ENCODE measurements around the gene CFAP97D1. TPM values are rescaled to one million over a fixed set of nuclear protein-coding genes. Genes with fewer than 3 reads are reported as not detected.

CFAP97D1 gene
- total RNA-seq, 2 experiments from 2014 or later: 0.07 TPM; not detected in 1

DNA sequence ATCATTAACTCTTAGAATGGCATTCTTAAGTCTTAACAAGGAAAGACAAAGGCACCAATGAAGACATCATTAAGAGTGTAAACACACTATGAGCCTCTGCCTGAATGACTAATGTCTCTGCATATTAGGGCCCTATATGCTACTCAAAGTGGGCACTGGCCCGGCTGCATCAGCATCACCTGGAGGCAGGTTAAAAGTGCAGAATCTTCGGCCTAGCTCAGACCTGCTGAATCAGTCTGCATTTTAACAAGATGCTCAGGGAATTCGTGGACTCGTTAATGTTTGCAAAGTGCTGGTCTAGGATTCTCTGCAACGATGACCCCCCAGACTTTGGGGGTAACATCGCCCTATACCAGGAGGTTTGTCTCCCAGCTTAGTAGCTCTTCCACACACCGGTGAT lies 46.0 kb downstream of the CFAP97D1 start:
- H3K4me3 Mint-ChIP-seq: no peak overlapping the region
- ATAC-seq: no peak
- no peaks in the 10 kb centered on the region for H3K36me3 Mint-ChIP-seq (ENCODE audit: low read depth)
- ChIA-PET POLR2A (interaction anchor here (1.0 kb wide), 1 partner anchor 47 kb away, joined by 3 read pairs; the partner anchor contains the start of gene DUSP3), CTCF (interaction anchor here (1.0 to 5.6 kb wide), 2 partner anchors 20 to 65 kb away, joined by 3 to 29 read pairs; partner anchors contain the start of gene CD300LG)
- no peak for DNase-seq
- H3K27me3 Mint-ChIP-seq: peaks cover 2% of the 10 kb centered on the region
- no peaks in the 10 kb centered on the region for H3K4me1 Mint-ChIP-seq (ENCODE audit: low read depth)
- H3K9me3 Mint-ChIP-seq: no peaks in the 10 kb centered on the region
- intact Hi-C loops (cut with micrococcal nuclease): no loop called here
- no peak overlapping the region for H3K27ac Mint-ChIP-seq
- TF ChIP-seq, protein P1, sequence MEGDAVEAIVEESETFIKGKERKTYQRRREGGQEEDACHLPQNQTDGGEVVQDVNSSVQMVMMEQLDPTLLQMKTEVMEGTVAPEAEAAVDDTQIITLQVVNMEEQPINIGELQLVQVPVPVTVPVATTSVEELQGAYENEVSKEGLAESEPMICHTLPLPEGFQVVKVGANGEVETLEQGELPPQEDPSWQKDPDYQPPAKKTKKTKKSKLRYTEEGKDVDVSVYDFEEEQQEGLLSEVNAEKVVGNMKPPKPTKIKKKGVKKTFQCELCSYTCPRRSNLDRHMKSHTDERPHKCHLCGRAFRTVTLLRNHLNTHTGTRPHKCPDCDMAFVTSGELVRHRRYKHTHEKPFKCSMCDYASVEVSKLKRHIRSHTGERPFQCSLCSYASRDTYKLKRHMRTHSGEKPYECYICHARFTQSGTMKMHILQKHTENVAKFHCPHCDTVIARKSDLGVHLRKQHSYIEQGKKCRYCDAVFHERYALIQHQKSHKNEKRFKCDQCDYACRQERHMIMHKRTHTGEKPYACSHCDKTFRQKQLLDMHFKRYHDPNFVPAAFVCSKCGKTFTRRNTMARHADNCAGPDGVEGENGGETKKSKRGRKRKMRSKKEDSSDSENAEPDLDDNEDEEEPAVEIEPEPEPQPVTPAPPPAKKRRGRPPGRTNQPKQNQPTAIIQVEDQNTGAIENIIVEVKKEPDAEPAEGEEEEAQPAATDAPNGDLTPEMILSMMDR (IDR thresholded peaks at IDR 0.05): no peak

DNA sequence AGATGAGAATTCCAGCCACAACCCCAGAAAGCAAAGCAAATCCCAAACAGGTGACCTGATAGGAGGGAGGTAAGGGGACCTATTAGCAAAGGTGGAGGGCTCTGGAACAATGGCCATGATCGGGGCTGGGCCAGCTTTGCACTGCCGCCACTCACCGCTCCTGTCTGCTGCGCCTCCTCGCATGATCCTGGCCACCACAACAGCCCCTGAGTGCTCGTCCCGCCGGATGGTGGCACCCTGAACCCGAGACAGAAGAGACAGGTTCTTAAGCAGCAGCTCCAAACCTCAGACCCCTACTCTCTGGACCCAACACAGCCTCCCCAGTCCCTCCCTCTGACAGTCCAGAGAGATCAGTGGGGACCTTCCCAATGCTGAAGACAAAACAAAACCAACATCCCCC lies 47.4 kb downstream of the CFAP97D1 start:
- Mint-ChIP-seq H3K36me3 (ENCODE audit: low read depth) (no peaks in the 10 kb centered on the region), H3K9me3 (no peaks in the 10 kb centered on the region), H3K4me1 (ENCODE audit: low read depth) (peaks cover 3% of the 10 kb centered on the region), H3K27me3 (peaks cover 10% of the 10 kb centered on the region), H3K4me3 (no peak overlapping the region), H3K27ac (no peak overlapping the region)
- no peak for DNase-seq
- no peak for ATAC-seq
- ChIA-PET CTCF (interaction anchor here (1.0 to 5.6 kb wide), 2 partner anchors 18 to 67 kb away, joined by 3 to 29 read pairs; partner anchors contain the start of gene CD300LG), POLR2A (interaction anchor here (0.9 to 1.0 kb wide), 2 partner anchors 11 to 15 kb away, joined by 3 read pairs; no protein-coding TSS in a partner anchor)
- TF ChIP-seq, protein P1 (IDR thresholded peaks at IDR 0.05): no peak
- intact Hi-C loops (cut with micrococcal nuclease): no loop called here

DNA sequence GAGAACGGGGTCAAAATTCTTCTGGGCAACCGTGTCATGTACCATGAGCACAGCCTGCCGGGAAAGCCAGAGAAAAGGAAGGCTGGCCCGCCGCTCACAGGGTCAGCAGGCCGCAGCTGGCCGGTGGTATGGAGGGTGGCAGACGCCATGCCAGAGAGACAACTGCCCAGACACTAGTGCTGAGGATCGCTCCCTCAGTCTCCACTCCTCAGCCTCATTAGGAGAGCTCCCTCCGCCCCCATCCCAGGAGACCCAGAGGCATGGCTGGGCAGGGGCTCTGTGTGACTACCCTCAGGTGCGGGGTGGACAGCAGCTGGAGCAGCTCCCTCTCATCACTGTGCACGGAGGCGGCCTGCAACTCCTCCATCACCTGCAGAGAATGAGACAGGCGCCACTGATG lies 49.5 kb downstream of the CFAP97D1 start:
- H3K4me3 Mint-ChIP-seq: no peak overlapping the region
- ChIA-PET POLR2A (no interaction called here), CTCF (interaction anchor here (1.2 to 5.6 kb wide), 3 partner anchors 10 to 49 kb away, joined by 3 to 29 read pairs (median 4); partner anchors contain the start of gene CD300LG)
- DNase-seq: no peak
- TF ChIP-seq, protein P1 (IDR thresholded peaks at IDR 0.05): no peak
- no peak for ATAC-seq
- no peaks in the 10 kb centered on the region for H3K36me3 Mint-ChIP-seq (ENCODE audit: low read depth)
- no peaks in the 10 kb centered on the region for H3K9me3 Mint-ChIP-seq
- H3K4me1 Mint-ChIP-seq (ENCODE audit: low read depth): peaks cover 7% of the 10 kb centered on the region
- H3K27me3 Mint-ChIP-seq: peaks cover 23% of the 10 kb centered on the region
- intact Hi-C loops (cut with micrococcal nuclease): no loop called here
- H3K27ac Mint-ChIP-seq: no peak overlapping the region

DNA sequence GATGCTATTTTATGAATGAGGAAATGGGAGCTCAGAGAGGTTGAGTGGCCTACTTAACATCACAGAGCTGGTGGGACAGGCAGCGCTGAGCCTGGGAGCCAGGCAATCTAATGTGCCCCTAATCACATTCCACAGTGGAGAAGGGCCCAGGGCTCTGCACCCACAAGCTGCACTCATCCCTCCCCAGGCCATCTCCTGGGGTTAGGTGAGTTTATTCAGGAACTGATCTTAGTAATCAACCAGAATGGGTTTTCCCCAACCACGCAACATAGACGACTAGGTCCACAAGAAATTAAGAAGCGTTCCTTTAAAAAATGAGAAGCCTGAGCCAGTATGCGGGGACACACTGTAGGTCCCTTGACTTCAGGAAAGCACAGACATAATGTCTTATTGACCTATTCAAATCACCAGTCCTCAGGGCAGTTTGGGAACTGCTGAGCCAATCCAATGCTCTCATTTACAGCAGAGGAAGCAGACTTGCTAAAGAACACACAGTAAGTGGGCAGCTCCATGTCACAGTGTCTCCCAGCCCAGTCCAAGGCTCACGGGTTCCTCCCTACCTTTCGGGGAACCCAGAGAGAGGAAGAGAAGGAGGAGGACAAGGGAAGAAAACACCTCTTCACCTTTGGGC lies 50.4 kb downstream of the CFAP97D1 start:
- ChIA-PET CTCF (interaction anchor here (1.2 to 5.6 kb wide), 3 partner anchors 11 to 255 kb away, joined by 3 to 29 read pairs (median 3); partner anchors contain the start of gene CD300LG), POLR2A (no interaction called here)
- H3K9me3 Mint-ChIP-seq: no peaks in the 10 kb centered on the region
- H3K4me3 Mint-ChIP-seq: no peak overlapping the region
- DNase-seq (peak; percentile 19), ATAC-seq (peak; percentile 43)
- TF ChIP-seq, protein P1 (IDR thresholded peaks at IDR 0.05): no peak
- no peak overlapping the region for H3K27ac Mint-ChIP-seq
- H3K36me3 Mint-ChIP-seq (ENCODE audit: low read depth): no peaks in the 10 kb centered on the region
- peaks cover 7% of the 10 kb centered on the region for H3K4me1 Mint-ChIP-seq (ENCODE audit: low read depth)
- intact Hi-C loops (cut with micrococcal nuclease): no loop called here
- peaks cover 25% of the 10 kb centered on the region for H3K27me3 Mint-ChIP-seq

DNA sequence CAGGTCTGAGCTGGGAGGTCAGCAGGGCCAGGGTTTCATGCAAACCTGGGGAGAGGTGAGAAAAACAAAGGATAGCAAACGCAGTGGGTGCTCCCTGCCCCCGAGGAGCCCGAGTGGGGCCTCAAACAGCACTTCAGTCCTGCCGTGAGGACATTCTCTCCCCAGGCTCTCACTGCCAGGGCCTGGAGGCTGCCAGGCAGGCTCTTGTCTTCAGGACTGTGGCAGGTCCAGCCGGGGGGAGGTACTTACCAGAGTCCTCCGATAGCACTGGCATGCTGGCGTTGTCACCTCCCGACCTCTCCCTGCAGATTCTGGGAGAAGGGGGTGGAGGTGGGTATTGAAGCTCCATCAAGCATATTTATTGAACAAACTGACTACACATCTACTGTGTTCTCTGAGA lies 51.4 kb downstream of the CFAP97D1 start:
- ChIA-PET CTCF (interaction anchor here (1.1 to 1.2 kb wide), 2 partner anchors 14 to 256 kb away, joined by 3 to 6 read pairs; no protein-coding TSS in a partner anchor), POLR2A (interaction anchor here (1.0 kb wide), 1 partner anchor 15 kb away, joined by 5 read pairs; the partner anchor contains the start of gene CD300LG)
- H3K4me1 Mint-ChIP-seq (ENCODE audit: low read depth): peaks cover 7% of the 10 kb centered on the region
- ATAC-seq: no peak
- TF ChIP-seq, protein P1 (IDR thresholded peaks at IDR 0.05): no peak
- no peak overlapping the region for H3K27ac Mint-ChIP-seq
- no peaks in the 10 kb centered on the region for H3K9me3 Mint-ChIP-seq
- intact Hi-C loops (cut with micrococcal nuclease): no loop called here
- H3K36me3 Mint-ChIP-seq (ENCODE audit: low read depth): no peaks in the 10 kb centered on the region
- peaks cover 31% of the 10 kb centered on the region for H3K27me3 Mint-ChIP-seq
- no peak overlapping the region for H3K4me3 Mint-ChIP-seq
- DNase-seq: no peak

Measured in activated CD8-positive, alpha-beta T cell treated with anti-CD3 and anti-CD28 coated beads for 36 hours (primary cell).